ENCODE results near the gene CASZ1.

DNA sequence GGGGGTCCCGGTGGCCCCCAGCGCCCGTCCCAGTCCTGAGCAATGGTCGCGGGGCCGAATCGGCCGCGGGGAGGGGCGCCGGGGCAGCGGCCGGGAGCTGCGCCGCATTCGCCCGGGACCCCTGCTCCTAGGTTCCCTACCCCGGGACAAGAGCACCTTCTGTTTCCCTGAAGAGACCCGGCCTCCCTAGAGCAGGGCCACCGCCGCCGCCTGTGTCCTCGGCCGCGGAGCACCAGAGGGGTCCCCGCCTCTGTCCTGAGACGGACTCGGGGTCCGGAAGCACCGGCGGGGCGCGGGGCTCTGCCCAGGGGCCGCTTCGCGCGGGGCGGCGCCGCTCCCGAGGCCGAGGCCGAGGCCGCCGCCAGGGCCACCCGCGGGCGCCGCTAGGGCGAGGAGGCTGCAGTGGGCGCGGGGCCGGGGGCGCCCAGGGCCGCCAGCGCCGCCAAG is 157.9 kb downstream of the CASZ1 start:
- TF ChIP-seq TAF1 (IDR thresholded peaks at IDR 0.05; ENCODE audit: low read depth) (no peak), CREB1 (IDR thresholded peaks at IDR 0.05; ENCODE audit: low read depth) (no peak), TEAD4 (IDR thresholded peaks at IDR 0.05) (no peak), CEBPB (IDR thresholded peaks at IDR 0.05) (no peak), FOXM1 (IDR thresholded peaks at IDR 0.05; ENCODE audit: borderline replicate concordance, low read depth) (no peak), RAD21 (IDR thresholded peaks at IDR 0.05; ENCODE audit: low read depth) (no peak), ZBTB7A (IDR thresholded peaks at IDR 0.05; ENCODE audit: low read depth) (no peak), EP300 (IDR thresholded peaks at IDR 0.05; ENCODE audit: borderline replicate concordance) (no peak), USF1 (IDR thresholded peaks at IDR 0.05) (no peak)
- TF ChIP-seq, protein P1, sequence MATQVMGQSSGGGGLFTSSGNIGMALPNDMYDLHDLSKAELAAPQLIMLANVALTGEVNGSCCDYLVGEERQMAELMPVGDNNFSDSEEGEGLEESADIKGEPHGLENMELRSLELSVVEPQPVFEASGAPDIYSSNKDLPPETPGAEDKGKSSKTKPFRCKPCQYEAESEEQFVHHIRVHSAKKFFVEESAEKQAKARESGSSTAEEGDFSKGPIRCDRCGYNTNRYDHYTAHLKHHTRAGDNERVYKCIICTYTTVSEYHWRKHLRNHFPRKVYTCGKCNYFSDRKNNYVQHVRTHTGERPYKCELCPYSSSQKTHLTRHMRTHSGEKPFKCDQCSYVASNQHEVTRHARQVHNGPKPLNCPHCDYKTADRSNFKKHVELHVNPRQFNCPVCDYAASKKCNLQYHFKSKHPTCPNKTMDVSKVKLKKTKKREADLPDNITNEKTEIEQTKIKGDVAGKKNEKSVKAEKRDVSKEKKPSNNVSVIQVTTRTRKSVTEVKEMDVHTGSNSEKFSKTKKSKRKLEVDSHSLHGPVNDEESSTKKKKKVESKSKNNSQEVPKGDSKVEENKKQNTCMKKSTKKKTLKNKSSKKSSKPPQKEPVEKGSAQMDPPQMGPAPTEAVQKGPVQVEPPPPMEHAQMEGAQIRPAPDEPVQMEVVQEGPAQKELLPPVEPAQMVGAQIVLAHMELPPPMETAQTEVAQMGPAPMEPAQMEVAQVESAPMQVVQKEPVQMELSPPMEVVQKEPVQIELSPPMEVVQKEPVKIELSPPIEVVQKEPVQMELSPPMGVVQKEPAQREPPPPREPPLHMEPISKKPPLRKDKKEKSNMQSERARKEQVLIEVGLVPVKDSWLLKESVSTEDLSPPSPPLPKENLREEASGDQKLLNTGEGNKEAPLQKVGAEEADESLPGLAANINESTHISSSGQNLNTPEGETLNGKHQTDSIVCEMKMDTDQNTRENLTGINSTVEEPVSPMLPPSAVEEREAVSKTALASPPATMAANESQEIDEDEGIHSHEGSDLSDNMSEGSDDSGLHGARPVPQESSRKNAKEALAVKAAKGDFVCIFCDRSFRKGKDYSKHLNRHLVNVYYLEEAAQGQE (IDR thresholded peaks at IDR 0.05; ENCODE audit: low read depth): no peak
- TF ChIP-seq, protein P2, sequence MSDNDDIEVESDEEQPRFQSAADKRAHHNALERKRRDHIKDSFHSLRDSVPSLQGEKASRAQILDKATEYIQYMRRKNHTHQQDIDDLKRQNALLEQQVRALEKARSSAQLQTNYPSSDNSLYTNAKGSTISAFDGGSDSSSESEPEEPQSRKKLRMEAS (IDR thresholded peaks at IDR 0.05): no peak

All from Ishikawa (cell line).